ENCODE results near the gene API5. TPM values are rescaled to one million over a fixed set of nuclear protein-coding genes. Genes with fewer than 3 reads are reported as not detected.

API5 gene
- total RNA-seq: 122 and 123 TPM in 2 replicates

DNA sequence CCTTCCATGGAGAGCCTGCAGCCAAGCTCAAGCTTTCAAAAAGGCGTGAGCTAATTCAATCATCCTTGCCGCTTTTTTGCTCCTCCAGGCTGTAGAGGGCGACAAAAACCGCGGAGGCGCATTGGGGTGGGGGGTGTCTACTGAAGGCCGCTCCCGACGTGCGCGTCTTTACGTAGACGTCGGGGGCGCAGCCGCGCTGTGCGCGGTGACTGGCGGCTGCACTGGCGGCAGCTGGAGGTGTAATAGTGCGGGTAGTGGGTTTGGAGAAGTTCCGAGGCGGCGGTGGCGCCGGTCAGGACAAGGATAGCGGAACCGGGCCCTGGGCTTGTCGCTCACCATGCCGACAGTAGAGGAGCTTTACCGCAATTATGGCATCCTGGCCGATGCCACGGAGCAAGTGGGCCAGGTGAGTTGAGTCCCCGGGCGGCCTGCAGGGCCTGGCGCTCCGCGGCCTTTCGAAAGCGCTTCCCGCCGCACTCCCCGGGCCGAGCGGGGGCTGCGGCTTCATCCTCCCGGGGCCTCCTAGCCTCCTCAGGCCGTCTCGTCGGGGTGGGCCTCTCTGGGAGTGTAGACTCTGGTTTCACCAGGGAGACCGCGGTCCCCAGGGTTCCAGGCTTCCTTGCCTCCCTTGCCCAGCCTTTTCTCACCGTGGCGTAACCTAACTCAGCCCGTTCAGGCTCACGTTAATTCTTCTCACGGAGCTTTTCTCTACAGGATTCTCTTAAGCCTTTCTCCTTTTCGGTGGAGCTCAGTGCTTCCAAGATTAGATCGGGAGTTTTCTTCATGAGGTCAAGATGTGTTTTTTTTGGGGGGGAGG is at the start of gene API5:
Gene API5 (plus strand): TSS at position 206 of the 817 bp plus-strand sequence. CDS start 132 bp downstream, at position 338.
- H3K36me3 Mint-ChIP-seq (ENCODE audit: low read depth): peaks cover 14% of the 10 kb centered on the region
- peak within 1 kb of the TSS; percentile 89 for H3K27ac Mint-ChIP-seq
- peak within 1 kb of the TSS; percentile 98 for H3K4me3 Mint-ChIP-seq
- H3K27me3 Mint-ChIP-seq: no peaks in the 10 kb centered on the region
- ChIA-PET POLR2A (interaction anchor here (0.6 to 2.8 kb wide), 6 partner anchors 11 to 540 kb away, joined by 3 to 56 read pairs (median 4); partner anchors contain the start of genes HSD17B12 and TTC17), CTCF (interaction anchor here (0.7 to 2.2 kb wide), 10 partner anchors 10 to 569 kb away, joined by 3 to 19 read pairs (median 6); partner anchors contain the start of genes HSD17B12 and TTC17)
- TF ChIP-seq, protein P1, sequence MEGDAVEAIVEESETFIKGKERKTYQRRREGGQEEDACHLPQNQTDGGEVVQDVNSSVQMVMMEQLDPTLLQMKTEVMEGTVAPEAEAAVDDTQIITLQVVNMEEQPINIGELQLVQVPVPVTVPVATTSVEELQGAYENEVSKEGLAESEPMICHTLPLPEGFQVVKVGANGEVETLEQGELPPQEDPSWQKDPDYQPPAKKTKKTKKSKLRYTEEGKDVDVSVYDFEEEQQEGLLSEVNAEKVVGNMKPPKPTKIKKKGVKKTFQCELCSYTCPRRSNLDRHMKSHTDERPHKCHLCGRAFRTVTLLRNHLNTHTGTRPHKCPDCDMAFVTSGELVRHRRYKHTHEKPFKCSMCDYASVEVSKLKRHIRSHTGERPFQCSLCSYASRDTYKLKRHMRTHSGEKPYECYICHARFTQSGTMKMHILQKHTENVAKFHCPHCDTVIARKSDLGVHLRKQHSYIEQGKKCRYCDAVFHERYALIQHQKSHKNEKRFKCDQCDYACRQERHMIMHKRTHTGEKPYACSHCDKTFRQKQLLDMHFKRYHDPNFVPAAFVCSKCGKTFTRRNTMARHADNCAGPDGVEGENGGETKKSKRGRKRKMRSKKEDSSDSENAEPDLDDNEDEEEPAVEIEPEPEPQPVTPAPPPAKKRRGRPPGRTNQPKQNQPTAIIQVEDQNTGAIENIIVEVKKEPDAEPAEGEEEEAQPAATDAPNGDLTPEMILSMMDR (IDR thresholded peaks at IDR 0.05): no peak
- DNase-seq (peak; percentile 88), ATAC-seq (ENCODE audit: low read depth) (peak; percentile 98)
- intact Hi-C loops (cut with micrococcal nuclease): loop anchor here (1.0 to 10.0 kb wide), 7 partner anchors 19 to 1253 kb away; partner anchors contain the start of genes ACCS, ALKBH3, CD82 and HSD17B12
- no peaks in the 10 kb centered on the region for H3K9me3 Mint-ChIP-seq
- peaks cover 47% of the 10 kb centered on the region for H3K4me1 Mint-ChIP-seq

DNA sequence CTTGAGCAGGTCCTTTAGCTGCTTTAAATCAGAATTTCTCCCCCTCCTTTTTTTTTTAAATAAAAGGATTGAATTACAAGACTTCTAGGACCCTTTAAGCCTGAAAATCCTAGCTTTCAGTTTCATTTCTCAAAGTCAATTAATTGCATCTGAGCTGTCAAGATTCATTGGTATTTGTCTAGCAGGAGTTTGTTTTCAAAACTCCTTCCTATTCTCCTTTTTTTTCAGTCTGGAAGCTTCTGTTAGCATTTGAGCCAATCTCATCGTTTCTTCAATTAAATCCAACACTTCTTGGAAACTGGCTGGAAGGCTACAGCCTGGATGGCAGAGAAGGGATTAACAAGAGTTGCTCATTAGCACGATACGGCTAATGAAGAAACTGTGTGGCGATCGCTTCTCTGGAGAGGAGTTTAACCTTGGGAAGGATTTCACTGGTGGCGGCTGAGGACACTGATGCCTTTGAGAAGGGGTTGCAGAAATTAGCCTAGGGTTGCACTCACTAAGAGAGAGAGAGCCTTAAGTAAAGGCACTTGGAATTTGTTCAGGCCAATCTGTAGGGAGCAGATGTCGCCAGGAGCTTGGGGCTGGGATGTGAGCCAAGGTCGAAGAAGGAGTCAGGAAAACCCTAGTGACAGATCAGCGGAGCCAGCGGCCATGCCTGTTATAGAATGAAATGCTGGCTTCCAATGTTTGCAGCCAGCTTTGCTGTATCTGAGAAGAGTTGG is 43.8 kb upstream of the API5 start:
- Mint-ChIP-seq H3K27me3 (peaks cover 3% of the 10 kb centered on the region), H3K27ac (no peak overlapping the region), H3K4me1 (no peaks in the 10 kb centered on the region), H3K4me3 (no peak overlapping the region), H3K36me3 (ENCODE audit: low read depth) (no peaks in the 10 kb centered on the region), H3K9me3 (peaks cover 2% of the 10 kb centered on the region)
- POLR2A ChIA-PET: no interaction called here
- CTCF ChIA-PET: interaction anchor here (1.5 kb wide), 1 partner anchor 15 kb away, joined by 6 read pairs; no protein-coding TSS in a partner anchor
- intact Hi-C loops (cut with micrococcal nuclease): no loop called here
- DNase-seq (no peak), ATAC-seq (ENCODE audit: low read depth) (no peak)
- TF ChIP-seq, protein P1 (IDR thresholded peaks at IDR 0.05): no peak

DNA sequence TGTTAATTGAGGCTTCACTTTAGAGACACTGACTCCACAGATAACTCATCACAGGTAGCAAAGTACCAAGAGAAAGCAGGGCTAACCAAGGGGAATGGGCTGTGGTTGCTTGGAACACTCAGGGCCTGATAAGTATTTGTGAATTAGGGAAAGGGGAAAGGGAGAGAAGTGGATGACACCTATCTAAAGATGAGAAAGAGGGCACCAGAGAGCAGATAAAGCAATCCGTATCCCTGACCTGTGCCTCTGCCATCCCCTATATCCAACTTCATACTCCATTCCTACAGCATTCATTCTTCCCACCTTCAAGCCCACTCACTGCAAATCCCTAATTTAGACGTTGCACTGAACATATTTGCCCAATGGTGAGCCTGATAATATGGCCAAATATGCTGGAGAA is 43.0 kb upstream of the API5 start:
- H3K36me3 Mint-ChIP-seq (ENCODE audit: low read depth): no peaks in the 10 kb centered on the region
- H3K4me1 Mint-ChIP-seq: no peaks in the 10 kb centered on the region
- ChIA-PET POLR2A (no interaction called here), CTCF (no interaction called here)
- H3K4me3 Mint-ChIP-seq: no peak overlapping the region
- no peak overlapping the region for H3K27ac Mint-ChIP-seq
- intact Hi-C loops (cut with micrococcal nuclease): no loop called here
- H3K27me3 Mint-ChIP-seq: peaks cover 3% of the 10 kb centered on the region
- no peak for ATAC-seq (ENCODE audit: low read depth)
- TF ChIP-seq, protein P1 (IDR thresholded peaks at IDR 0.05): no peak
- DNase-seq: no peak
- peaks cover 4% of the 10 kb centered on the region for H3K9me3 Mint-ChIP-seq

DNA sequence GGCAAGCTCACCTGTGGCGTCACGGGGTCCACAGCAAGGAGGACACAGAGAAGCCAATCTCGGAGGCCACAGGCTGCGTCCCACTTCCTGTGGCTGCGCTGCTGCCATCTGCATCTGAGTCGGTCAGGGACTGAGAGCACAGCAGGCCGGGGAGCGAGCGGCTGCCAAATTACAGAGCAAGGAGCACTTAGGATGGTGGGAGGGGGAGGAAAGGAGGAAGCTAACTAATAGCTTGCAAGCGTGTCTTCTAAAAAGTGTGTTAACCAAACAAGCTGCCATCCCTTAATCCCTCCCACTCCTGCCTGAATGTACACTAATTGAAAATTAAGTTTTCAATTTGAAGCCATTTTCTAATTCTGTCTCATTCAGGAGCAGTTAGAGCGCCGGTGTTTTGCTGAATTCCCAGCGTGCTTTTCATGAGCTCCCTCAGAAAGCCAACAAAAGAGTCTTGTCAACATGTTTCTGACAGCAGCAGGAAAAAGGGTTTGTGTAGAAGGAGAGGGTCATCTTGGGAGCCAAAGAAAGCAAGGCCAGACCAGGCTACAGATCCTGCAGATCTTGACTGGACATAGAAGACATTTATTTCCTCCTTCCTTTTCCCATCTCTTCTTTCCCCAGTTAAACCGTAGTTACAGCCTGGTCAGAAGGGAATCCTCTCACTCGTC is 42.4 kb upstream of the API5 start:
- DNase-seq (no peak), ATAC-seq (ENCODE audit: low read depth) (no peak)
- H3K9me3 Mint-ChIP-seq: peaks cover 9% of the 10 kb centered on the region
- no peaks in the 10 kb centered on the region for H3K4me1 Mint-ChIP-seq
- intact Hi-C loops (cut with micrococcal nuclease): no loop called here
- POLR2A ChIA-PET: no interaction called here
- no peak overlapping the region for H3K27ac Mint-ChIP-seq
- no peaks in the 10 kb centered on the region for H3K36me3 Mint-ChIP-seq (ENCODE audit: low read depth)
- TF ChIP-seq, protein P1 (IDR thresholded peaks at IDR 0.05): no peak
- CTCF ChIA-PET: no interaction called here
- H3K4me3 Mint-ChIP-seq: no peak overlapping the region
- H3K27me3 Mint-ChIP-seq: peaks cover 3% of the 10 kb centered on the region

All from activated B cell treated with CpG ODN at 0.5 μM for 24 hours (primary cell).